HCT116 (cell line): Measurements from ENCODE around the gene TXLNG. TPM values are rescaled to one million over a fixed set of nuclear protein-coding genes. Genes with fewer than 3 reads are reported as not detected.

Experiments
- ATAC-seq: fragments of 200-7000 bp; cut with Tn5 transposase; 2 replicates; pipeline ENCODE4 v1.9.1; 2020; ENCODE audit warnings: mild to moderate bottlenecking, moderate library complexity
- BruUV-seq: library from RNA; stranded (reverse); fragments of 400-500 nt; replicated peaks from 2 replicates; lab custom pipeline; 2021; lab: Mats Ljungman, UMichigan
- CTCF ChIA-PET: fragments of 300-600 bp; sonication (Branson Sonifier 250); formaldehyde crosslinking; loops from one replicate; lab custom pipeline; 2021; ENCODE audit warnings: antibody characterized with exemption; lab: Charles Lee
- POLR2A ChIA-PET: fragments of 300-600, 350-600 bp; sonication (Branson Sonifier 250); formaldehyde crosslinking; loops from one replicate; lab custom pipeline; 2021; ENCODE audit warnings: antibody characterized with exemption; lab: Charles Lee
- RAD21 ChIA-PET, 2 experiments: fragments of 300-600 bp; sonication (Branson Sonifier 250); formaldehyde crosslinking; loops; one replicate each; lab custom pipeline; 2023; ENCODE audit warnings: low total read pairs in 2 of 2; ENCODE audit not compliant: uncharacterized antibody in 2 of 2, unreplicated experiment in 2 of 2, low non-redundant PET in 1 of 2; lab: Charles Lee
- DNase-seq: peaks from one replicate; pipeline ENCODE4 v3.0.0-alpha.2; 2010; ENCODE audit warnings: low read depth, low spot score
- H2AFZ ChIP-seq: fragments of 200-600 bp; shearing (Covaris generic), sonication (generic); 2 replicates; pipeline ENCODE4 v1.6.1; 2017; ENCODE audit warnings: low read depth, mixed run types, mixed read lengths, antibody characterized with exemption, low read length; ENCODE audit not compliant: poor library complexity, severe bottlenecking
- H3K27ac ChIP-seq: 2 replicates; pipeline ENCODE4 v1.5.1; 2012; ENCODE audit warnings: low read depth, low read length
- H3K27me3 ChIP-seq: fragments of 200-600 bp; sonication (generic); 2 replicates; pipeline ENCODE4 v1.6.1; 2016; ENCODE audit warnings: mixed run types, low read length, mixed read lengths; ENCODE audit not compliant: insufficient read depth
- H3K36me3 ChIP-seq, 2 experiments: fragments of 200-500 bp in 1 of 2; fragments of 200-600 bp in 1 of 2; sonication (Bioruptor generic) in 1 of 2; sonication (generic) in 1 of 2; 2 replicates each; pipeline versions ENCODE4 v1.5.1 to v1.6.1; 2014 to 2016; ENCODE audit warnings: low read length in 2 of 2, inconsistent platforms in 1 of 2, mixed read lengths in 1 of 2, mixed run types in 1 of 2; ENCODE audit not compliant: insufficient read depth in 2 of 2, control insufficient read depth in 1 of 2
- H3K4me1 ChIP-seq, 2 experiments: fragments of 200-600 bp in 1 of 2; sonication (generic) in 1 of 2; 2 replicates each; pipeline versions ENCODE4 v1.5.1 to v1.6.1; 2012 to 2017; ENCODE audit warnings: low read length in 2 of 2, inconsistent platforms in 1 of 2, mild to moderate bottlenecking in 1 of 2, mixed read lengths in 1 of 2, mixed run types in 1 of 2, moderate library complexity in 1 of 2; ENCODE audit not compliant: insufficient read depth in 2 of 2, control insufficient read depth in 1 of 2
- H3K4me2 ChIP-seq: fragments of 200-600 bp; sonication (generic); 2 replicates; pipeline ENCODE4 v1.6.1; 2017; ENCODE audit warnings: mixed run types, low read length, mixed read lengths
- H3K4me3 ChIP-seq, 2 experiments: fragments of 200-600 bp in 1 of 2; sonication (generic) in 1 of 2; replicated peaks in 1 of 2; 2 replicates each; pipeline ENCODE4 v1.5.1; 2011 to 2016; ENCODE audit warnings: low read length in 2 of 2, control low read depth in 1 of 2, low read depth in 1 of 2, mild to moderate bottlenecking in 1 of 2, mixed read lengths in 1 of 2, mixed run types in 1 of 2
- H3K79me2 ChIP-seq: fragments of 200-600 bp; sonication (generic); 2 replicates; pipeline ENCODE4 v1.6.1; 2017; ENCODE audit warnings: mild to moderate bottlenecking, mixed run types, low read length, moderate library complexity, mixed read lengths; ENCODE audit not compliant: insufficient read depth
- H3K9ac ChIP-seq: fragments of 200-600 bp; sonication (generic); 2 replicates; pipeline ENCODE4 v1.6.1; 2016; ENCODE audit warnings: low read length, mixed read lengths
- H3K9me2 ChIP-seq: fragments of 200-600 bp; sonication (generic), shearing (Covaris generic); 2 replicates; pipeline ENCODE4 v1.6.1; 2017; ENCODE audit warnings: mixed run types, mild to moderate bottlenecking, moderate library complexity; ENCODE audit not compliant: insufficient read depth
- H3K9me3 ChIP-seq, 2 experiments: fragments of 200-500 bp in 1 of 2; fragments of 200-600 bp in 1 of 2; sonication (Bioruptor generic) in 1 of 2; sonication (generic) in 1 of 2; 2 replicates each; pipeline ENCODE4 v1.6.1; 2014 to 2017; ENCODE audit warnings: low read length in 2 of 2, mixed read lengths in 2 of 2, inconsistent platforms in 1 of 2, low read depth in 1 of 2, mild to moderate bottlenecking in 1 of 2, mixed run types in 1 of 2, moderate library complexity in 1 of 2; ENCODE audit not compliant: control insufficient read depth in 1 of 2, insufficient read depth in 1 of 2
- H4K20me1 ChIP-seq: fragments of 200-600 bp; sonication (generic), shearing (Covaris generic); 2 replicates; pipeline ENCODE4 v1.6.1; 2017; ENCODE audit warnings: mixed run types, mild to moderate bottlenecking, moderate library complexity; ENCODE audit not compliant: insufficient read depth
- CBX3 ChIP-seq: IDR thresholded peaks from 2 replicates; pipeline ENCODE4 v1.6.1; 2012; ENCODE audit warnings: low read depth
- CEBPB ChIP-seq: IDR thresholded peaks from 2 replicates; pipeline ENCODE4 v1.6.1; 2012; ENCODE audit warnings: low read depth
- EGR1 ChIP-seq: IDR thresholded peaks from 2 replicates; pipeline ENCODE4 v1.6.1; 2012; ENCODE audit warnings: low read depth
- ELF1 ChIP-seq: IDR thresholded peaks from 2 replicates; pipeline ENCODE4 v1.6.1; 2012; ENCODE audit warnings: low read depth, borderline replicate concordance
- EZH2 ChIP-seq: fragments of 200-600 bp; sonication (generic); IDR thresholded peaks from 2 replicates; pipeline ENCODE4 v1.6.1; 2017; ENCODE audit warnings: antibody characterized with exemption, mixed run types
- FOSL1 ChIP-seq: IDR thresholded peaks from 2 replicates; pipeline ENCODE4 v1.6.1; 2012; ENCODE audit warnings: low read depth
- JUND ChIP-seq: IDR thresholded peaks from 2 replicates; pipeline ENCODE4 v1.6.1; 2012
- POLR2A ChIP-seq: IDR thresholded peaks from 2 replicates; pipeline ENCODE4 v1.7.0; 2011; ENCODE audit warnings: borderline replicate concordance; ENCODE audit not compliant: insufficient read depth, insufficient read length; ENCODE audit errors: extremely low read depth
- RAD21 ChIP-seq: IDR thresholded peaks from 2 replicates; pipeline ENCODE4 v1.6.1; 2012; ENCODE audit warnings: low read depth, mild to moderate bottlenecking
- SP1 ChIP-seq: IDR thresholded peaks from 2 replicates; pipeline ENCODE4 v1.6.1; 2012; ENCODE audit warnings: low read depth
- TCF7L2 ChIP-seq: IDR thresholded peaks from 2 replicates; pipeline ENCODE4 v1.7.0; 2011; ENCODE audit warnings: borderline replicate concordance, inconsistent platforms; ENCODE audit not compliant: insufficient read depth, insufficient read length; ENCODE audit errors: extremely low read depth
- YY1 ChIP-seq: IDR thresholded peaks from 2 replicates; pipeline ENCODE4 v1.6.1; 2011; ENCODE audit warnings: low read length, low read depth, moderate library complexity, mild to moderate bottlenecking; ENCODE audit not compliant: insufficient replicate concordance; ENCODE audit errors: extremely low read depth
- ZBTB33 ChIP-seq: IDR thresholded peaks from 2 replicates; pipeline ENCODE4 v1.6.1; 2011; ENCODE audit warnings: mild to moderate bottlenecking, low read length, moderate library complexity; ENCODE audit not compliant: insufficient replicate concordance; ENCODE audit errors: extremely low read depth
- ZFX ChIP-seq: fragments of 450-650 bp; IDR thresholded peaks from 2 replicates; pipeline ENCODE4 v1.6.1; 2017
- intact Hi-C: fragments of 100-400 bp; cut with micrococcal nuclease; formaldehyde crosslinking; loops from 2 replicates; pipeline ENCODE4 v1.10.0; 2022
- total RNA-seq: library from RNA; stranded (reverse); gene quantifications from one replicate; pipeline ENCODE4 v1.2.1, GENCODE V29; 2021; ENCODE audit not compliant: unreplicated experiment
- TF ChIP-seq, protein P1 (sequence below): IDR thresholded peaks from 2 replicates; pipeline ENCODE4 v1.6.1; 2012
- TF ChIP-seq, protein P2 (sequence below), 3 experiments: fragments of 200-600 bp in 1 of 3; sonication (generic) in 1 of 3; IDR thresholded peaks in 2 of 3; conservative IDR thresholded peaks in 1 of 3; 2 replicates each; pipeline ENCODE4 v1.5.1; 2012 to 2017; ENCODE audit warnings: low read depth in 2 of 3, low read length in 2 of 3, antibody characterized with exemption in 1 of 3, borderline replicate concordance in 1 of 3, control low read depth in 1 of 3, mild to moderate bottlenecking in 1 of 3, mixed read lengths in 1 of 3, mixed run types in 1 of 3, moderate library complexity in 1 of 3; ENCODE audit not compliant: insufficient read depth in 1 of 3
- TF ChIP-seq, protein P3 (sequence below): IDR thresholded peaks from 2 replicates; pipeline ENCODE4 v1.6.1; 2012

The TXLNG gene
- total RNA-seq, 1 experiment from 2014 or later, result 22.9 TPM

- no peak overlapping the region for H2AFZ ChIP-seq
- RAD21 ChIA-PET, result no interaction called here
- no peak overlapping the region for H3K4me3 ChIP-seq
- H3K9me3 ChIP-seq, result no peaks in the 10 kb centered on the region
- H3K79me2 ChIP-seq, result no peaks in the 10 kb centered on the region
- H4K20me1 ChIP-seq, result no peaks in the 10 kb centered on the region
- CTCF ChIA-PET, result no interaction called here
- TF ChIP-seq CBX3, result no peak
- TF ChIP-seq RAD21, result no peak
- no peak for TF ChIP-seq POLR2A
- TF ChIP-seq ELF1, result no peak
- TF ChIP-seq, protein P1, sequence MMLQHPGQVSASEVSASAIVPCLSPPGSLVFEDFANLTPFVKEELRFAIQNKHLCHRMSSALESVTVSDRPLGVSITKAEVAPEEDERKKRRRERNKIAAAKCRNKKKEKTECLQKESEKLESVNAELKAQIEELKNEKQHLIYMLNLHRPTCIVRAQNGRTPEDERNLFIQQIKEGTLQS, result no peak
- TF ChIP-seq ZFX, result no peak
- TF ChIP-seq, protein P2, sequence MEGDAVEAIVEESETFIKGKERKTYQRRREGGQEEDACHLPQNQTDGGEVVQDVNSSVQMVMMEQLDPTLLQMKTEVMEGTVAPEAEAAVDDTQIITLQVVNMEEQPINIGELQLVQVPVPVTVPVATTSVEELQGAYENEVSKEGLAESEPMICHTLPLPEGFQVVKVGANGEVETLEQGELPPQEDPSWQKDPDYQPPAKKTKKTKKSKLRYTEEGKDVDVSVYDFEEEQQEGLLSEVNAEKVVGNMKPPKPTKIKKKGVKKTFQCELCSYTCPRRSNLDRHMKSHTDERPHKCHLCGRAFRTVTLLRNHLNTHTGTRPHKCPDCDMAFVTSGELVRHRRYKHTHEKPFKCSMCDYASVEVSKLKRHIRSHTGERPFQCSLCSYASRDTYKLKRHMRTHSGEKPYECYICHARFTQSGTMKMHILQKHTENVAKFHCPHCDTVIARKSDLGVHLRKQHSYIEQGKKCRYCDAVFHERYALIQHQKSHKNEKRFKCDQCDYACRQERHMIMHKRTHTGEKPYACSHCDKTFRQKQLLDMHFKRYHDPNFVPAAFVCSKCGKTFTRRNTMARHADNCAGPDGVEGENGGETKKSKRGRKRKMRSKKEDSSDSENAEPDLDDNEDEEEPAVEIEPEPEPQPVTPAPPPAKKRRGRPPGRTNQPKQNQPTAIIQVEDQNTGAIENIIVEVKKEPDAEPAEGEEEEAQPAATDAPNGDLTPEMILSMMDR (IDR thresholded peaks at IDR 0.05 in 2 of 3, conservative IDR thresholded peaks at IDR 0.05 in 1 of 3; ENCODE audit: borderline replicate concordance in 1 of 3, insufficient read depth in 1 of 3, low read depth in 2 of 3, low read length in 2 of 3), result no peak
- TF ChIP-seq, protein P3, sequence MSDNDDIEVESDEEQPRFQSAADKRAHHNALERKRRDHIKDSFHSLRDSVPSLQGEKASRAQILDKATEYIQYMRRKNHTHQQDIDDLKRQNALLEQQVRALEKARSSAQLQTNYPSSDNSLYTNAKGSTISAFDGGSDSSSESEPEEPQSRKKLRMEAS, result no peak
- TF ChIP-seq YY1, result no peak
- TF ChIP-seq JUND, result no peak
- no peak for TF ChIP-seq EGR1
- TF ChIP-seq TCF7L2, result no peak
- no peak for TF ChIP-seq FOSL1
- TF ChIP-seq ZBTB33, result no peak
- no peak for TF ChIP-seq CEBPB
- no peak for TF ChIP-seq SP1
- no peak for TF ChIP-seq EZH2
- no peak overlapping the region for H3K9ac ChIP-seq
- no peaks in the 10 kb centered on the region for H3K9me2 ChIP-seq
- no peak overlapping the region for H3K27ac ChIP-seq
- no peaks in the 10 kb centered on the region for H3K27me3 ChIP-seq
- ATAC-seq (no peak), DNase-seq (no peak)
- peaks cover 0 to 4% of the 10 kb centered on the region in 2 experiments; a peak in 2 of 4 replicates for H3K36me3 ChIP-seq
- BruUV-seq, result no TSS peak
- no peak overlapping the region for H3K4me2 ChIP-seq
- POLR2A ChIA-PET, result no interaction called here
- intact Hi-C loops, result no loop called here
- H3K4me1 ChIP-seq, result no peaks in the 10 kb centered on the region
Measured at GRCh38 chrX:16745102-16745501, 41.2 kb upstream of the TXLNG start.
